Dermis blood vessel endothelial cell (primary cell): Measurements from ENCODE around the gene LIME1. TPM values are rescaled to one million over a fixed set of nuclear protein-coding genes. Genes with fewer than 3 reads are reported as not detected.

Experiments
- DNase-seq: peaks from one replicate; pipeline ENCODE4 v3.0.0; 2010
- total RNA-seq: library from RNA; depleted of rRNA; stranded (reverse); fragments of >200 nt; gene quantifications from 2 replicates; pipeline ENCODE4 v1.2.3, GENCODE V29; 2014

Gene LIME1
- total RNA-seq, 1 donor from 2014 or later: 3.7 TPM

DNA sequence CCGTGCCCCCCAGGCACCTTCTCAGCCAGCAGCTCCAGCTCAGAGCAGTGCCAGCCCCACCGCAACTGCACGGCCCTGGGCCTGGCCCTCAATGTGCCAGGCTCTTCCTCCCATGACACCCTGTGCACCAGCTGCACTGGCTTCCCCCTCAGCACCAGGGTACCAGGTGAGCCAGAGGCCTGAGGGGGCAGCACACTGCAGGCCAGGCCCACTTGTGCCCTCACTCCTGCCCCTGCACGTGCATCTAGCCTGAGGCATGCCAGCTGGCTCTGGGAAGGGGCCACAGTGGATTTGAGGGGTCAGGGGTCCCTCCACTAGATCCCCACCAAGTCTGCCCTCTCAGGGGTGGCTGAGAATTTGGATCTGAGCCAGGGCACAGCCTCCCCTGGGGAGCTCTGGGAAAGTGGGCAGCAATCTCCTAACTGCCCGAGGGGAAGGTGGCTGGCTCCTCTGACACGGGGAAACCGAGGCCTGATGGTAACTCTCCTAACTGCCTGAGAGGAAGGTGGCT lies 39.1 kb upstream of the LIME1 start:
- no peak for DNase-seq

DNA sequence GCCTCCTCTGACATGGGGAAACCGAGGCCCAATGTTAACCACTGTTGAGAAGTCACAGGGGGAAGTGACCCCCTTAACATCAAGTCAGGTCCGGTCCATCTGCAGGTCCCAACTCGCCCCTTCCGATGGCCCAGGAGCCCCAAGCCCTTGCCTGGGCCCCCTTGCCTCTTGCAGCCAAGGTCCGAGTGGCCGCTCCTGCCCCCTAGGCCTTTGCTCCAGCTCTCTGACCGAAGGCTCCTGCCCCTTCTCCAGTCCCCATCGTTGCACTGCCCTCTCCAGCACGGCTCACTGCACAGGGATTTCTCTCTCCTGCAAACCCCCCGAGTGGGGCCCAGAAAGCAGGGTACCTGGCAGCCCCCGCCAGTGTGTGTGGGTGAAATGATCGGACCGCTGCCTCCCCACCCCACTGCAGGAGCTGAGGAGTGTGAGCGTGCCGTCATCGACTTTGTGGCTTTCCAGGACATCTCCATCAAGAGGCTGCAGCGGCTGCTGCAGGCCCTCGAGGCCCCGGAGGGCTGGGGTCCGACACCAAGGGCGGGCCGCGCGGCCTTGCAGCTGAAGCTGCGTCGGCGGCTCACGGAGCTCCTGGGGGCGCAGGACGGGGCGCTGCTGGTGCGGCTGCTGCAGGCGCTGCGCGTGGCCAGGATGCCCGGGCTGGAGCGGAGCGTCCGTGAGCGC lies 38.5 kb upstream of the LIME1 start:
- no peak for DNase-seq

DNA sequence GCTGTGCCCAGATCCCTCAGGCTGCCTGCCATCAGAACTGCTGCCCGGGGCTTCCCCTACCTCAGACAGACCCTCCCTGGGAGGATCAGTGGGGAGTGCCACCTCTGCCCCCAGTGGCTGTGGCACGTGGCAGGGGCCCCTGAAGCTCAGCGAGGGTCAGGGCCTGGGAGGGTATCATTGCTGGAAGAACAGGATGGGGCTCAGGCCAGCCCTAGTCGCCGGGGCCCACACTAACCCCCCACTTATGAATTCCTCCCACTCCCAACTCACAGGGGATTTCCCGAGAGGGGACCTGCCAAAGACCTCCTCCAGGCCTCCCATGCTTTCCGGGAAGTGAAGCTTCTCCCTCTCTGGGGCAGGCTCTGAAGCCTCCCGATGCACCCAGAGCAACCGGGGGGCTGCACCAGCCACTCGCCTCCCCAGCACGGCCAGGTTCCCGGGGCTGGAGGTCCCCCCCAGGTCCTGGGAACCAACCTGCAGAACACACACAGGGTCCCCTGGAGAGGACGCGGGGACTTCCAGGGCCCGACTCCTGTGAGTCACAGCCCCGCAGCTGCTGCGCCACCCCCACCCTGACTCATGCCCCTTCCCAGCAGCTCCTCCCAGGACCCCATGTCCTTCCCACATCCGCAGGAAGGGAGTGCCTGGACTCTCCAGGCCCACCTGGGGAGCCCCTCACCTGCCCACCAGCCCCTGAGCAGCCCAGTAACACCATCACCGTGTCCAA lies 37.6 kb upstream of the LIME1 start:
- peak; percentile 89 for DNase-seq

DNA sequence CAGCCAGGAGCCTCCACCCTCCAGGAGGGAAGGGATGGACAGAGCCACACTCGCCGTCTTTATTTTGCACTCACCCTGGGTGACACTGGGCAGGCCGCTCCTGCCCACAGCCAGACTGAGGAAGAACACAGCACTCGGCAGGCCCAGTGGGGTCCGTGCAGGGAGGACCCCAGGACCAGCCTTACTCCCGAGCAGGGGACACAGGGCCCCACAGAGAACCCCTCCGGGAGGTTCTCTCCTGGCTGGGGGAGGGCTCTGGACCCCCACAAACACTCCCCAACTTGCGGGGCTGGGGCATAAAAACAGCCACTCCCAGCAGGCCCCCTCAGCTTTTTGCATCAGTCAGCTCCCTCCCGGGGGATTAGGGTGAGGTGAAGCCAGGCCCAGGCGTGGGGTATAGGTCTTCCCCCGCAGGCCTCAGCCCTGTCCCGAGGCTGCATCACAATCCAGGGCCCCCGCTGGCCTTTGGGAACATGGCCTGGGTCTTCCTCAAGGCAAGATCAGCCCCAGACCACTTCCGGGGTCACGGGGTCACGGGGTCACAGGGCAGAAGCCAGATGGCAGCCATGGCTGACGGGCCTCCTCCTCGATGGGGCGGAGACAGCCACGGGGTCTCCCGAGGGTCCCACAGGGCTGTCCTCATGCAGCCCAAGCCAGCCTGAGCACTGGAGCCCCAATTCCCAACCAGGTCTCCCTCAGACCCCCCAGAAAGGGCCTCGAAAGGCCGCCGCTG lies 36.8 kb upstream of the LIME1 start:
- no peak for DNase-seq

DNA sequence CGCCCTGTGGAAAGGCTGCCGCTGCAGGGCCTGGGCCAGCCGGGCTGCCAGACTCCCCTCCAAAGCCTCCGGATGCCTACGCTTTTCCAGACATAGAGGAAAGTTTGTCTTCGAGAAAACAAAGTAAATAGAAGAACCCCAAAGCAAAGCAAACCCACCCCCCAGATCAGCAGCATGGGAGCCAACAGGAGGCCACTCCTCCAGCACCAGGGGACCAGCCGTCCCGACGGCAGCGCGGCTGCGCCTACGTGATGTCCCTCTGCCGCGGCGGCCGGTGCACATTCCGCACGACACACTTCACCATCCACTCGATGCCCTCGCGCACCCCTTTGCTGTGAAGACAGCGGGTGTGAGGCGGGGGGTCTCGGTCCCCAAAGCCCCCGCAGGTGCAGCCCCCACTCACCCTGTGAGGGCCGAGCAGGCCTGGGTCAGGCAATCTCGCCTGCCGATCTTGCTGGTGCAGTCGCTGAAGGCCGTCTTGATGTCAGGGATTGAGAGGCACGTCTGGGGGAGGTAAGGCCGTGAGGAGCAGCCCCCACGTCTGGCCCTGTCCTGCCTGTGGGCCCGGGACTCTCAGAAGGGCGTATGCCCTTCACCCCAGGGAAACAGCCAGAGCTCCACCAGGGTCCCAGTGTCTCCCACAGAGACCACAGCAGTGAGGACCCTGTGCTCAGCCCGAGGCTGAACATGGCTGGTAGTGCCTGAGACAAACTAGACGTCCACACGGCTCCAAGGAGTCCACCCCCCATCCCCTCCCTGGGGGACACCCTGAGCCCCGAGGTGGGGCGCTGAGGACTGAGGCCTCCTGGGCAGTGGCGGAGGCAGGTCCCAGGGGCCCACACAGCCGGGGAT lies 36.0 kb upstream of the LIME1 start:
- no peak for DNase-seq

DNA sequence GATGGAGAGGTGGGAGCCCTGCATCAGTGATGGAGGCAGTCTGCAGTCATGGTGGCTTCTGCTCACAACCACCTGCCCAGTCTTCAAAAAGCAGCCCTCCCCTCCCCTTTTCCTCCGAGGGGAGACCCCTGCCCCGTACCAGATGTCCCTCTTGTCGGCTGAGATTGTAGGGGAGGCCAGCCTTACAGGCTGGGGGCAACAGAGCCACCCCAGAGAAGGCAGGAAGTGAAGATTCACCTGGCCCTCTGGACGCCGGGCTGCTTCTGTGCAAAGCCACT lies 35.5 kb upstream of the LIME1 start:
- DNase-seq: no peak

DNA sequence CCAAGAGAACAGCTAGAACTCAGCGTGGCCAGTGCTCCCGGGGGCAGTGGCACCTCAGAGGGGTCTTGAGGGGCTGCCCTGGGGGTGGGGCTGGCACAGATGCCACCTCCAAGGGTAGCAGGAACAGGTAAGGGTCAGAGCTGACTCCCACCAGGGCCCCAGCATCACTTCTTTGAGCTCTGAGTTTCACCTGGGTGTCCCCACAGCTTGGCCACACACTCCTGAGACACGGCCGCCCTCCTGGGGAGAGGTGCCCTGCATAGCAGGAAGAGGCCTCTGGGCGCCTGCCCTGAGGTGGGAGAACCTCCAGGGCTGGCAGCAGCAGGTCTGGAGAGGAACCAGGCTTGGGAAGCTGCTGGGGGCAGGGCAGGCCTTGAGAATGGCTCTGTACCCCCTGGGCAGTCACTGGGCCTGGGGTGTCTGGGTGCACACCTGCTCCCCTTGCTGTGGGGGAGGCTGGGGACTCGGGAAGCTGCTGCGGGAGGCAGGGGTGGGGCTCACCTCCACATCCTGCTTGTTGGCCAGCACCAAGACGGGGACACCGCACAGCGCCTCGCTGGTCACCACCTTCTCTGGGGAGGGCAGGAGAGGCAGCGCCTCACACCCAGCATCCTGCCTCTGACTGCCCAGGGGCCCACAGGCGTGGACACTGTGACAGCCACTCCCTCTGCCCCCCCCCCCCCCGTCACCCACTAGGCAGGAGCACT lies 35.0 kb upstream of the LIME1 start:
- DNase-seq: no peak

DNA sequence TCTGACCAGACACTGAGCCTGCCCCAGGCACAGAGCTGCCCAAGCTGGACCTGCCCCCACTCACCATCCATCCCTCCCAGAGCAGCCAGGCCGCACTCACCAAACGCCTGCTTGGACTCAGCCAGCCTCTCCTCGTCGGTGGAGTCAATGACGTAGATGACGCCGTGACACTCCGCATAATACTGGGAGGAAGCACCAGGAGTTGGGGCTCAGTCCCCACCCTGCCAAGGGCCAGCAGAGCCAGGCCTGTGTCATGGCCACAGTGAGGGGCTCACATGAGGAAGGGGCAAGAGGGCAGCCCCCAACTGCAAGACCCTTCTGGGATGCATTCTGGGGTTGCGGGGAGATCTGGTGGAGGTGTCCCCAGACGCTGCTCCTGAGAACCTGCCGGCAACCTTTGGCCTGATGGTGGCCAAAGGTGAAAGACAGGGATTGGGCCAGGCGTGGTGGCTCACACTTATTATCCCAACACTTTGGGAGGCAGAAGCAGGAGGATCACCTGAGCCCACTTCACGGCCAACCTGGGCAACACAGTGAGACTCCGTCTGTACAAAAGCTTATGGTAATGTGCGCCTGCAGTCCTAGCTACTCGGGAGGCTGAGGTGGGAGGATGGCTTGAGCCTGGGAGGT lies 34.3 kb upstream of the LIME1 start:
- DNase-seq: no peak

DNA sequence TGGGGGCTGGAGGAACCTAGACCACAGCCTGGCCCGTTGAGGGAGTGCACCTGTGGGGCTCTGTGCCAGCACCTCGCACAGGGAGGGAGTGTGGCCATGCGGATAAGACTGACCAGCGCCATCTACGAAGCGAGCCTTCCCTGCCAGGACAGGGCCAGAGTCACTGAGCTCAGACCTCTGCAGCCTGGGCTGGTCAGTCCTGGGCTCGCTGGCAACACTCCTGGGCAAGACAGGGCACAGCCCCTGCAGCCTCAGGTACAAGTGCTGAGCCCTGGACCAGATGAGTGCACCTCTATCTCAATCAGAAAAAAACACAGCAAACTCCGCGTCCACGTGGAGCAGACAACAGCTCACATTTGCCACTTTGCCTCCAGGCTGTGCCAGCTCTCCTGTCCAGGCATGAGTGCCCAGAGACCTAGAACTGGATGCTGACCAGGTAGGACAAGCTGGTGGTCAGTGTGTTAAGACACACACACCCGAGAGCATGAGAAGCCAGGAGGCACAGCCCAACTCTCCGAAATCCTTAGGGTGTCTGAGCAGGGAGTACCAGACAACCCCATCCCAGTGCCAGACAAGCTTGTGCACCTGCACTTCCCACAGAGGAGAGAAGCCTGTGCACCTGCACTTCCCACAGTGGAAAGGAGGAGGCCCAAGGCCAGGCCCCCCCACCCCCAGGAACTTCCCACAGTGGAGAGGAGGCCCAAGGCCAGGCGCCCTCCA lies 33.6 kb upstream of the LIME1 start:
- no peak for DNase-seq

DNA sequence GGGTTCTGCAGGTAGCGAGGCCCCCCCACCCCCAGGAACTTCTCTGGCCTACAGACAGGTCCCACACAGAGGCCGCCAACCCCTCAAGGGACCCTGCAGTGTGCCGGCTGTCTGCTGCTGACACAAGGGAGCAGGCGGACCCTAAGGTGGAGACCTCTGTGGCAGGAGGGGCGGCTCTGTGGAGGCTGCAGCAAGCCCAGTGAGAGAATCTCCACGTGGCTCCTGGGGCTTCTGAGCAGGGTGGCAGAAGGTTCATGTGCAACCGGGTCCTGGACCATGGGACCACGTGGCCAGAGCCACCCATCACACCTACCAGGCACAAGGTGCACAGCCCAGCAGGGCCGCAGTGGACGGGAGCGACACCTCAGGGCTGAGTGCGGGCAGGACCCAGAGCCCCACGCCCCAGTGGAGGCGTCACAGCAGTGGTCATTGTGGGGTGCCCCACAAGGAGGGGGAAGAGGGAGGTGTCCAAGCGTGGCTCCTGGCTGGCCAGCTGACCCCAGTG lies 32.9 kb upstream of the LIME1 start:
- no peak for DNase-seq

DNA sequence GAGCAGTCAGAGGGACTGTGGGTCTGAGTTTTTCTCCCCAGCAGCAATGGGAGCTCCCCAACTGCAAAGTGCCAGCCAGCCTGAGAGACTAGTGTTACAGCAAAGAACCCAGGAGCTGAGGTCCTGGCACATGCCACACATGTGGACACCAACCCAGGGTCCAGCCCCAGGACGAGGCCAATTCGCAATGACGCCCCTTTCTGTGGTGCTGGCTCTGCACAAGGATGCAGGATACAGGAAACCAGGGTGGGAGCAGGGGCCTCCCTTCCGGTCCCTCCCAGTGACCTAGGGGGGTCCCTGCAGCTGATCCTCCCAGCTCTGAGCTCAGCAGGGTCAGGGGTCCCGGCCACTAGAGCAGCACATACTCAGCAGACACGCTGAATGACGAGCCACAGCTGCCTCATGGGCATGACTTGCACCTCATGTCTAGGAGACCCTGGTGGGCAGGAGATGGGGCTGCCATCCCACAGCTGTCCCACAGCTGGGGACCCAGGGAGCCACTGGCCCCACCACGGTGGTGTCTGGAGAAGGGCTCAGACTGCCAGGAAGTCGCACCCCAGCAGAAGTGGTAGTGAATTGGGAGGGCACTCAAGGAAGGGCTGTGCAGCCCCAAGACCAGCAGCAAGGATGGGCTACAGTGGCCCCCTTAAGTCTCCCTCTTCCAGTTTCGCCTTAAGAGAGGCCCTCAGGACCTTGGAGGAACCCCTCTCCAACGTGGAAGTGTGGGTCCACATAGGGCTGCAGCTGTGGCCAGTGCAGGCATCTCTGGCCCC lies 32.3 kb upstream of the LIME1 start:
- DNase-seq: no peak

DNA sequence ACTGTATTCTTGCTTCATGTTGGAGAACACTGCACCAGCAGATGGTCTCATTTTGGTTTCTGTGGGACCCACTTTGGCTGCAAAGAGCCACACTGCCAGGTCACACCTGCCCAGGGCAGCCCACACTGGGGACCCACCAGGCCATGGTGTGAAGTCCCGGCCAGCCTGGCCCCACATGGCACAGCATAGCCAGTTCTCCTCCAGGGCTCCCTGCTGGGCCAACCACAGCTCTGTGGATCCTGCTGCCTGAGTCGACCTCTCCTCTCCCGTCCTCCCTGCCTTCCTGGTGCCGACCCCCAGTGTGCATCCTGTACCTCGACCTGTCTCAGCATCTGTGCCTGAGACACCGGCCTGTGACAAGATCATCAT lies 31.7 kb upstream of the LIME1 start:
- no peak for DNase-seq

DNA sequence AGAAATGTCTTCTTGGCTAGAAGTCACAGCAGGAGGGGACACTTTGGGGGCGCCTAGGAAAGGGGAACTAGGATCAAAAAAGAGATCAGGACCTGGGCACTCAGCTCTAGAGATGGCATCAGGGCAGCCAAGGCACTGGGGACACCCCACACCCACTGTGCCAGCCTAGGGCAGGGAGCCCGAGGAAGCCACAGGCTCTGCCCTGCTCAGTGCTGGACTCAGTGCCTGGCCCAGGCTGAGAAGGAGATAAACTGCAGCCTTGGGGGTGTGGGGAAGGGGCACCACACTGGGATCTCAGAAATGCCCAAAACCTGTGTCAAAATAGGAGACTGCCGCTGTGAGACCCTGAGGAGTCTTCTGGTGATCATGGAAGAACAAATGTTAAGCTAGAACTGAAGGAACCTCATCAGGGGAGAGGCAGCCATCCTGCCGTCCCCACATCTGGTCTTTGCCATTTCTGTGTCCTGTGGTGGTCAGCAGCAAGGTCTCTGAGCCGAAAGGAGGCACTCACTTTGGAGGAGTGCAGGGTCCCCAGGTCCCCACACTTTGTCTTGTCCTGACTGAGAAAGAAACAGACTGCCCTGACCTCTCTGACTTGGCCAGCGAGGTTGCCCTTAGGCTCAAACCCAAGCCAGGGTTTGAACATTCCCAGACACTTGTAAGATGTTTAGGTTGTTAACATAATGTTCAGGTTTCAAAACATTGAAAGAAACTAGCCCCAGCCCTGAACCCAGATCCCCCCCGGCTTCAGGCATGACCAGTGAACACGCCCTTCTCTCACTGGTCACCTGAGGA lies 31.0 kb upstream of the LIME1 start:
- no peak for DNase-seq

DNA sequence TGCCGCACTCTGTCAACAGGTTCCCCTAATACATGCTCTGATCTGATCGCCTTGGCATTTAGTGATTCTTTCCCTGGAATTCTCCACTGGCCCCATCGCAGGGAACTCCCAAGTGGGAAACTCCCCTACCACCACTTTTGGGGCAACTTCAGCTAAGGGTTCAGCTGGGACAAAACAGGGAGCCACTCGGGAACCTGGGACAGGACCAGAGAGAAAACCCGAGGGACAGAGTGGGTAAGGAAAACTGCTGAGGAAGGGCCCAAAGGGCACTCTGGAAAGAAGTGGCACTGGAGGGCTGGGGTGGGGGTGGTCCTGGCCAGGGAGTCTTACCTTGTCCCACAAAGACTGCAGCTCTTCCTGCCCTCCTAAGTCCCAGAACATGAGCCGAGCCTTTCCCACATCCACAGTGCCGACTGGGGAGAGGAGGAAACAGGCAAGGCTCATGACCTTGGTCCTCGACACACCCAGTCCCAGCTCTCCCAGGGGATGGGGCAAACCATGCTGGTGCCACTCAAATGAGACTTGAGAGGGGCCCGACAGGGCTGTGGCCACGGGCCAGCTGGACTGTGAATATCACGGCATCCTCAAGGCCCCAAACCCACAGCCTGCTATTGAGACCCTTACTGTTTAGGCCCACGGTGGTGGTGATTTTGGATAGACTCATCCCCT lies 30.3 kb upstream of the LIME1 start:
- DNase-seq: no peak

DNA sequence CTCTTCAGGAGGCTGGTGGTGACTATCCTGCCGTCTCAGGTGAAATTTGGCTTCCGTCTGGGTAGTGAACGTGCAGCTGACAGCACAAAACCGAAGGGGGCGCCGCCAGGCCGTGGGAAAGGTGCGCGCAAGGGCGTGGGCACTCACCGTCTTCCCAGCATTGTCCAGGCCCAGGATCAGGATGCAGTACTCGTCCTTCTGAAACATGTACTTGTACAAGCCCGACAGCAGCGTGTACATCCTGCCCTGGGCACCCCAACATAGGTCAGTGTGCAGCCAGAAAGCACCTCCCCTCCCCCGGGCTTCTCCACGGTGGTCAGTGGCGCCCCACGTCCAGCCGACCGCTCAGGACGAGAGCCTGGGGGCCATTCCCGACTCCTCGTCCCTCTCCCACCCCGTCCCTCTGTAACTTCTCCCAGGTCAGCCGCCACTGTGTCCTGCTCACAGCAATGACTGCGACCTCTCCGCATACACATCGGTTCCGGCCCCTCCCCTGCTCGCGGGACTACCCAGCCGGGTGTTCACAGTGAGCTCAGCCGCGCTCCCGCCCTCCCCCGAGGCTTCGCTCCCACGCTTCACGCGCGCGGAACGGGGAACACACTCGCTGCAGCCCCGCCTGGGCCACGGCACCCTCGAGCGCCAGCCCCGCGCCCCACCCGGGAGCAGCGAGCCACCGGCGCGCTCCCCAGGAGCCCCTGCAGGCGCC lies 29.5 kb upstream of the LIME1 start:
- DNase-seq: peak; percentile 66

DNA sequence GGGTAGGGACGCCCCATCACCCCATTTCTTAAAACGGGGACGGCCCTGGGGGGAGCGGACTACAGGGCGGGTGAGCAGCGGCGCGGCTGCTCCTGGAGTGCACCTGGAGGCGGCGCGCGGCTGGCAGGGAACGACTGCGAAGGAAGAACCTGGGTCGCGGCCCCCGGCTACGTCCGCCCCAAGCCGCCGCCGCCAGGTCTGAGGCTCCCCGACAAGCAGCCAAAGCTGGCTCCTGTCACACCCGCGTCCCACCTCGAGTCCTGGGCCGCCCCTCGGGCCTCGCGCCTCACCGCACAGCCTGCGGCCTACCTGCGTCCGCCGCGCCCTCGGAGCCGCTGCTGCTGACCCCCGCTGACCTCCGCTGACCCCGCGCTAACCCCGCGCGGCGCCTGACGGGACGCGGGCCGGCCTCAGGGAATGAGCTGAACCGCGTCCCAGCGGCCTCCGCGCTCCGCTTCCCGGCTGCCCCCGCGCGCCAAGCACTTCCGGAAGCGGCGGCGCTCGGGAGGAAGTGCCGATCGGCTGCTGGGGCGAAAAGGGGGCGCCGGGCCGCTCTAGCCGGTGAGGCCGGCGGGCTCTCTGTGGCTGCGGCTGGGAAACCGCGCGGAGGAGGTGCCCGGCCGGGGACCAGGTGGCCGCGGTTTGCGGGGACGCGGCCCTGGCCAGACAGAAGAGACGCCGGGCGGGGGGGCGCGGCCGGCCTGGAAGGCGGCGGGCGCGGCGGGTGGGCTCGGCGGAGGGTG lies 28.7 kb upstream of the LIME1 start, which contains the start of the genes ARFRP1 and ZGPAT:
TSS of gene ARFRP1 (minus strand) at position 419 of the 743 bp plus-strand sequence. CDS start 885 bp downstream, outside the sequence.
TSS of gene ZGPAT (plus strand) at position 482 of the 743 bp plus-strand sequence. CDS start 542 bp downstream, outside the sequence.
- DNase-seq: peak; percentile 86
